ENCODE measurements around the gene MSANTD3.
A peak's percentile ranks its signal among the peaks of the same experiment; 100 is the strongest.
"Not testable (repeated sequence)": the region's sequence is repeated elsewhere in the genome, so short reads cannot be mapped to it uniquely, and the experiment has no call there.

The MSANTD3 gene

DNA sequence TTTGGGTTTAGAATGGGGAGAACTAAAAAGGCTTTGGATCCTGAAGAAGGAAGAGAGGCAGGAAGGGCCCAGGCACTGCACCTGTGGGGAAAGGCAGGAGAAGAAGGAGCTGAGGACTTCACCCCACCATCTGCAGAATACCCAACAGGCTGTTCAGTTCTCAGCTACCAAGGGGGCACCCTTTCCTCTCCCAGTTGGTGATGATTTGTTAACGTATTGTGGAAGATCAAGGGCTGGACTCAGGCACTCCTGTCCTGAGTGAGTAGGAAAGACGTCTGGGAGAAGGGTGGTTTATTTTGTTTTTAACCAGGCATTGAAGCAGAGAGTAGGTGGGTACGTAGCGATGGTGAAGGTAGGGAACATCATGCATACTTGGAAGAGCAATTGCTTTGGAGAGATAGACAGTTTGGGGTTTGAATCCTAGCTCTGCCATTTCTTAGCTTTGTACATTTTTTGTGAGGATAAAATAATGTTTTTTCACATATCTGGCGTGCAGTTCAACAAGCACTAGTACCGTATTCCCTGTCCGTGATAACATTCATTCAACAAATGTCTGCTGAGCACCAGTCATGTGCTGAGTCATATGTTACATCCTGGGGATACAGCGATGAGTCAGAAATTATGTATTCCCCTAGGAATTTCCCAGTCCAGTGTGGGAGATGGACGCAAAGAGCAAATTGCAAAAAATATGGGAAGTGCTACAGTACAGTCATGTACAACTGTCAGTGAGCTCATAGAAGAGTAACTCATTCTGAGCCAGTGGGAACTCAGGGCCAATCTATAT lies 2.1 kb downstream of the MSANTD3 start:
- no peak for DNase-seq (ENCODE audit: low read depth, low spot score)

DNA sequence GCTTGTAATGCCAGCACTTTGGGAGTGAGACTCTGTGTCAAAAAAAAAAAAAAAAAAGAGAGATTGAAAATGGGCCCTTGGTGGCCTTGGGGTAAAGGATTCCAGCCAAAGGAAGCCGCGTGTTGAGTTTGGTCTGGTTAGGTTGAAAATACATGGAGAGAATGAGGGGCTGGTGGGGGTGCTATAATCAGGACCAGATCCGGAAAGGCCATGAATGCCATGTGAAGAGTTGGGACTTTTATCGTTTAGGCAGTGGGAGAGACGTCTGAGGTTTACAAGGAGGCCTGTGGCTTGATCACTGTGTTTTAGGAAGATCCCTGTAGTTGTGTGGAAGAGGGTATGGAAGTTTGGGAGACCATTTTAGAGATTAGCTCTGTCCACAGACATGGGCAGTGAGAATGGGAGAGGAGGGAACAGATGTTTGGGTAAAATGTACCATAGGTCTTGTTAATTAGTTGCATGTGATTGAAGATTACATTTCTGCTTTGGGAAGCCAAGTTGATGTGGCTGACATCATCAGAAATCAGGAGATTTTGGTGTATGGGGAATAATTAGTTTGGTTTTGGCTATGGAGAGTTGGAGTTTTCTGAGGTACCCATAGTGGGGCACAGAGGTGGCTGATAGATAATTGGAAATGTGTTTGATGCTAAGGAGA lies 3.5 kb downstream of the MSANTD3 start:
- no peak for DNase-seq (ENCODE audit: low read depth, low spot score)

DNA sequence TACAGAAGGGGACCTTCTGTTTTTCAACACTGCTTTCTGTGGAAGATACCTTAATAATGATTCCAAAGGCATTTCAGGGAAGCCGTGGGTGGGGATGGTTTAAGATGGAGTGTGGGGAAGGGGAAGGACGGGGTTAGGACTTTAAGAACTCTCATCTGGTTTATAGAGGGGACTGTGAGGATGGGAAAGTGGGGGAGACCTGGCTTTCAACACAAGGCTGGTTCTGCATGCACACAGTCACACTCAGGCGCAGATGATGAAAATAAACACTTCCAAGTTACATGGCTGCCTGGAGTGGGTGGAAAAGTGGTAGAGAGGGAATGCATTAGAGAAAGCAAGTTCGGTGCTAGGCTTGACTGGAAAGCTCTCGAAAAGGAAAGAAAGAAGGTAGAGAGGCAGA lies 4.9 kb downstream of the MSANTD3 start:
- DNase-seq (ENCODE audit: low read depth, low spot score), result no peak

DNA sequence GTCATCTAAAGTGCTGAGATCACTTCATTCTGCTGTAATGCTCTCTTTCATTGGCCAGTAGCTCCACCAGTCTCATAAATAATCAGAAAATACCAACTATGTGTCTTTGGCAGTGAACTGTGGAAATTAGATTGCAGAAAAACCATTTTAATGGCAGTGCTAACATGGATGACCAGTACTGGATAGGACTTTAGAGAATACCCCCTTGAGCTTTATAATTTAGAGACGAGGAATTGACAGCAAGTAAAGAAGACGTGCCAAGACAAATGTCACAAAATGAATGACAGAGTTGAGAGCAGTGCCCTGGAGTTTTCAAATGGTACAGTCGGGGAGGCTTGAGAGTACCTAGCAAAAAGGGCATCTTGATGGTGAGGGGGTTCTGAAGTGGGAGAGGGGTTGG lies 5.8 kb downstream of the MSANTD3 start:
- no peak for DNase-seq (ENCODE audit: low read depth, low spot score)

DNA sequence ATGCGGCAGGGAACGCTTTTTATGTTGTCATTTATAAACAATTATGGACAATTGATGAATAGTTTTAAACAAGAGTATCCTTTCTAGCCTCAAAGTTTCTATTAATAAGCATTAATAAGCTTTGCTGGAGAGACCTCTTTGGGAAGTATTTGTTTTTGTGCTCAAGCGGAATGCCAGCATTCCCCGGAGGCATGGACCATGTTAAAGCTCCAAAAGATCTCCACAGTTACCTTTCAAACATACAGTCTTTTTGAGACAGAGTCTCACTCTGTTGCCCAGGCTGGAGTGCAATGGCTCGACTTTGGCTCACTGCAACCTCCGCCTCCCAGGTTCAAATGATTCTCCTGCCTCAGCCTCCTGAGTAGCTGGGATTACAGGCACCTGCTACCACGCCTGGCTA lies 9.6 kb downstream of the MSANTD3 start:
- DNase-seq (ENCODE audit: low read depth, low spot score), result no peak

DNA sequence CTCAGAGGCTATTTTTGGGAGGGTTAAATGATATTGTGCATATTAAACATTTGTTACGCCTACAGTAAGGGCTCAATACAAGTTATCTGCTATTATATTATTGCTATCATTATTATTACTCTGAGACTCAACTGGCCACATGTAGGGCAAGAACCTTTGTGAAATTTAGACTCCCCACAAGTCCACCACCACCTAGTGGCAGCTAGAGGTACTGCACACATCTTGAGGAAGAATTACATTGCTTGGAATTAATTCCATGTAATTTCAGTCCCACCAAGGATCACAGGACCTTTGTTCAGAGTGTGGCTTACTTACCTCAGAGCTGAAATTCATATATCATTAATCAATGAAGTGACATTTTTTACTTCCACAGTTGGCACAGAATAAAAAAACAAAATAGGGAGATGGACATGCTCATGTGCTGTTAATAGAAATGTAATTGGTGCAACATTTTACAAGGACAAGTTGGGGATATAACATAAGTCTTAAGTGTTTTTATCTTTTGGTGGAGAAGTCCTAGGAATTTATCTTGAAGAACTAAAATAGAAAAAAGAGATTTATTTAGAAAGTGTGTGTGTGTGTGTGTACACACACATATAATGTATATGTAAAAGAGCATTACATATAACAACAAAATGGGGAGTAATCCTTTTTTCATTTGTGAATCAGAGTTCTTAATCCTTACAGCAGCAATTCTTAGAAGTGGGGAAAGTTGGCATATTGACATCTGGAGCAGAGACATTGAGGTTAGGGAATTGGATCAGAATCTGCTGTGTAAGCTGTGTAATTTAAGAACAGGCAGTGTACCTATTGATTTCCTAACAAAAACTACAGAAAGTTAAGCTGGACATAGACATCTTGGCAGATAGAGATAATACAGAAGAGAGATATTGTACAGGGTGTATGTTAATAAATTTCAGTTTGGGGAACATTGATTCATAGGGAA lies 11.2 kb downstream of the MSANTD3 start:
- DNase-seq (ENCODE audit: low read depth, low spot score), result peak; percentile 16

DNA sequence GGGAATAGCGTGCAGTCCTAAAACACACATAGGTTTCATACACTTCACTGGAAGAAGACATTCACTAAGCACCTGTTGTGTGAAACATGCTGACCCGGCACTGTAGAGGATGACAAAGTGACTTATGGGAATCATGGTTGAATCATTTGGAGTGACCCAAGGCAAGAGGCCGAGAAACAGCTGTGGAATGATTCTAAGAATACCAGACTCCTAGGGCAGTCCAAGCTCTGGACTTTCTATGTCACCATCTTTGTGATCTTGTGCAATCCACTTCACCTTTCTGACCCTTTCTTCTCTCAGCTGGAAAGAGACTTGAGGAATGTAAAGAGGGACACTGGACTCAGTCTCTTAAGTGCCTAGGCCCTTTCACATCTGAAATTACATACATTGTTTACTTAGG lies 13.1 kb downstream of the MSANTD3 start:
- DNase-seq (ENCODE audit: low read depth, low spot score), result no peak

DNA sequence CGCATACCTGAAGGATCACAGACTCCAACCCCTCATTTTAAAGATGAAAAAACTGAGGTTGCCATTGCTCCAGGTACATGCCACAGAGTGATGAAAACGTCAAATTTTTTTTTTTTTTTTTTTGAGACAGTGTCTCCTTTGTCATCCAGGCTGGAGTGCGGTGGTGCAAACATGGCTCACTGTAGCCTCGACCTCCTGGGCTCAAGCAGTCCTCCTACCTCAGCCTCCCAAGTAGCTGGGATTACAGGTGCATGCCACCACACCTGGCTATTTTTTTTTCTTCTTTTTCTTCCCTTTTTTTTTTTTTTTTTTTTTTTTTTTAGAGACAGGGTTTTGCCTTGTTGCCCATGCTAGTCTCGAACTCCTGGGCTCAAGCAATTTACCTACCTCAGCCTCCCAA lies 13.5 kb downstream of the MSANTD3 start:
- DNase-seq (ENCODE audit: low read depth, low spot score), result not testable (repeated sequence)

DNA sequence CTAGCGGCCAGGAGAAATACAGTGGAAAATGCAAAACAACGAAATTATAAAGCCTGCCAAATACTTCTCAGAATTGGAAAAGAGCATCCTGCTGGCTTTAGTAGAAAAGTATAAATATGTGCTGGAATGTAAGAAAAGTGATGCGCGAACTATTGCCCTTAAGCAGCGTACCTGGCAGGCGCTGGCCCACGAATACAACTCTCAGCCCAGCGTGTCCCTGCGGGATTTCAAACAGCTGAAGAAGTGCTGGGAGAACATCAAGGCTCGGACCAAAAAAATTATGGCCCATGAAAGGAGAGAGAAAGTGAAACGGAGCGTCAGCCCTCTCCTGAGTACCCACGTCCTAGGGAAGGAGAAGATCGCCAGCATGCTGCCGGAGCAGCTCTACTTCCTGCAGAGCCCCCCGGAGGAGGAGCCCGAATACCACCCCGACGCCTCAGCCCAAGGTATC lies 15.0 kb downstream of the MSANTD3 start:
- no peak for DNase-seq (ENCODE audit: low read depth, low spot score)

DNA sequence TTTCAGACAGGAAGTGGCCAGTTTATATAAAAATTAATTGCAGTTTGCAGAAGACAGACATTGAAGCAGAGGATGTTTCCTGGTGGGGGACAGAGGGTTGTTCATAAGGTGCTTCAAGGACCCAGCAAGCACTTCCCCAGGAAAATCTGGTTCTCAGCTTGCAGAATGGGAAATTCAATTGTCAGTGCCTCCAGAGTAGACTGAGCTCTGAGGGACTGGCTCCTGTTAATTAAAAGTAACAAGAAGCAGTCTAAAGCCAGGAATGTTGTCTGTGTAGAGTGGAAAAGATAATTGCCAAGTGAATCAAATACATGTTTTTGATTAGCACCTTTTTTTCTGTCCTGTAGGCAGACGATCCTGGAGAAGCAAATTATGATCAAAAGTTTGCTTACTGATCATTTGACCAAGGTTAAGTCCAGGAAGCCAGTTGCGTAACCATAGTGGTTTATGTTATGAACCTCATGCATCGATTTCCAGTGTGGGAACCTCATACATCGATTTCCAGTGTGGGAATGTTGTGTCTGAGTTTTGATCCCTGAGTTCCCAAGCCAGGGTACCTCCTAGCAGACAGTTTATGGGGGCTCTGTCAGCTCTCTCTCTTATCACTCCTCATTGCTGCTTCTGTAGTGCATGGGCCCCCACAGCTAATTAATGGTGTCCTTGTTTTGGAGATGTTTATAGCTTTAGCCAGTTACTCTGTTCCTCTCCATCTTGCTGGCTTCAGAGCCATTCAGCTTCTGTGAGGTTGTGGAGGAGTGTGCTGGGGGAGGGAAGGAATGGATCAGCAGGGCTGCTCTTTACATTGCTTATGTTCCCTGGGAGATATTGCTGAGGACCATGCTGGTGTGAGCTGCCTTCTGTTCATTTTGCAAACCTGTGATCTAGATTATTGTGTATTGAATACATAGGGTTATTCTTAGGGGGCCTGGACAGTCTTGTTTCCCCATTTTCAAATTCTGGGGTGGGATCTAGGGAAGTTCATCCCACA lies 17.1 kb downstream of the MSANTD3 start:
- no peak for DNase-seq (ENCODE audit: low read depth, low spot score)

DNA sequence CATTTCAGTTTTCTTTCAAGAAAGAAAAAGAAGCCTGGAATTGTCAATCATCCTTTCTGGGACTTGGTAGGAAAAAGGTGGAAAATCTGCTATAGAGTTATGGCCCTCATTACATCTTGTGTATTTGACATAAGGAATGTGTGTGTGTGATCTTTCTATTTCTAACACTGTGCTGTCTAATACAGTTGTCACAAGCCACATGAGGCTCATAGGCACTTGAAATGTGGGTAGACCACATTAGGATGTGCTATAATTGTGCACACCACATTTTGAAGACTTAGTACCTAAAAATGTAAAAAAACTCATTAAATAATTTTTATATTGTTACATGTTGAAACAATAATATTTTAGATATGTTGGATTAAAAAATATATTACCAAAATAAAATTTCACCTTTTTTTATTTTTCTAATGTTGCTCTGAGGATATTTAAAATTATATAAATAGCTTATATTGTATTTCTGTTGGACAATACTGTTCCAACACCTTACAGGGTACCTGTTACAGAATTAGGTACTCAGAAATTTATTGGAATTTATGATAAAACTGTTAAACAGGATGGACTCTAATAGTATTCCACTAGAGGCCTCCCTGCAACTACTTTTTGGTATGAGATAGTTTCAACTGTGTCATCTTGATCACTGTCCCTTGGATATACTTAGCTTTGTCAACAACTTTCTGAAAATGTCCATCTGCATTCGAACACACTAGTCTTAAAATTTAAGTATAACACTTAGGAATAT lies 18.4 kb downstream of the MSANTD3 start:
- DNase-seq (ENCODE audit: low read depth, low spot score), result no peak

DNA sequence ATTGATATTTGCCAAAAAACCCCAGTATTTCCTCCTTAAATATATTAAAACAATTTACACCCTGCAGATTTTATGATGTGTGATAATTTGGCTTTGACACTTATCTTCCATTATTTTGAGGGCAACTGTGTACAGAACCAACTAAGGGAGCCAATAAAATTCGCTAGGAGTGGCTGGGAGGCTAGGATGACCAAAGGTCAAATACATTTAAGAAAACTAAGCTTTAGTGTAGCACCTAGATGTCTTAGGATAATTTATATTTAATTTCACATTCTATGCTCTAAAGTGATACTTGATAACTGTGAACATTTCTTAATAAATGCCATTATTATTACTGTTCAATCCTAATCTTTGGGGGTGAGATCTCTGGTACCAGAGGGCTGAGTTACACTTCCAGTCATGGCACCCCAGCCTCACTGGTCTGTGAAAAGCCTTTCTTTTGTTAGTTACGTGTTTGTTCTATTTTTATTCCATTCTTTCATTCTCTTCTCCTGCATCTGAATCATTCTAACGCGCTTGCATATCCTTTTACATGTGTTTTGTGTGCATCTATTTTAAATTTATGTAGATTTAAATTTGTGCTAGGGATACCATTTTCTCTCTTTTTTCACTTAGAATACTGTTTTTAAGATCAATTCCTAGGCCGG lies 19.1 kb downstream of the MSANTD3 start:
- DNase-seq (ENCODE audit: low read depth, low spot score), result no peak

DNA sequence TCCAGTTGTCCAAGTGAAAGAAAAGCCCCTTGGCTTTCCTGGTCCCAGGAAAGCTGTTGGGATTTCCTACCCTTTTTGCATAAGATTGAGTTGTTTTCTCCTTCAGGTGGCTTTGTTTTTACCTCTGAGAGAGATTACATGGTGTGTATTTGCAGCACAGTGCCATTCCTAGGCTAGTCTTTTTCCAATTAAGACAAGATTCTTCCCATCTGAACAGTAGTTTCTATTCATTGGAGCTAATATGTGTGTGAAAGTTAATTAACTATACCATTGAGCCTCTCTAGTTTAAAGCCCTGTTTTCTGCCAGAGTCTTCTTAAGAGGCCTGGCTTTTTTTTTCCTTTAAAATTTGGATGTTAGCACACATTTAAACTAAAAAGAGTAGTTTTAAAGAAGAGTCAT lies 20.1 kb downstream of the MSANTD3 start:
- DNase-seq (ENCODE audit: low read depth, low spot score), result no peak

DNA sequence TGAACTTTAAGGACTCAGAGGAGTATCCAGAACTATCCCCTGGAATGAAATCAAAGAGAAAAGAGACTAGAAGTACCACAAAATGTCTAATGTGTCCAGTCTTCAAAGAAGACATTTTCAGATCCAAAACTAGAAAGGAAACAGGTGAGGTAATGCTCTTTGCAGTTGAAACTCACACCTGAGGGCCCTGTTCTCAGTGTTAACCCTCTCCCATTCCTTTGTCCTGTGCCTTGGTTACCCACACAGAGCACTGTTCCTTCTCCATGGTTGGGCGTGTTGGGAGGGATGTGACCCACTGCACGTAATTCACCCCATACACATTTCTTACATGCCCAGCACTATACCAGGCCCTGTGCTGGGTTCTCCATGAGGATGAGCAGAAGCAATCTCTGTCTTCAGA lies 21.3 kb downstream of the MSANTD3 start:
- no peak for DNase-seq (ENCODE audit: low read depth, low spot score)

DNA sequence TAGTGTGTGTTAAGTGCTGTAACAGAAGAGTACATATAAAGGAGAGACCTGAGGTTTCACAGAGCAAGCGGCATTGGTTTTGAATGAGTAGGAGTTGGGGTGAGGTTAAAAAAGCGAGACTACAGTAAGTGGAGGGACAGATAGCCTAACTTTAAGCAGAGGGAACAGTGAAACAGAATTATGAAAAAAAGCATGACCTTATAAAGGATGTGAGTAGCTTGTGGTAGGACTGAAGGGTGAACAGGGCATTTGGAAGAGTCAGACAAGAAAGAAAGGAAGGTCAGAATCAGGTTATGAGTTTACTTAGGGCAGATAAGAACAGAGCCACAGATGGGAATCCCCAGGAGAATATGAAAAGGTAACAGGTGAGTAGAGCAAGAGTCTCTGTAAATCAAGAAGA lies 22.5 kb downstream of the MSANTD3 start:
- no peak for DNase-seq (ENCODE audit: low read depth, low spot score)

DNA sequence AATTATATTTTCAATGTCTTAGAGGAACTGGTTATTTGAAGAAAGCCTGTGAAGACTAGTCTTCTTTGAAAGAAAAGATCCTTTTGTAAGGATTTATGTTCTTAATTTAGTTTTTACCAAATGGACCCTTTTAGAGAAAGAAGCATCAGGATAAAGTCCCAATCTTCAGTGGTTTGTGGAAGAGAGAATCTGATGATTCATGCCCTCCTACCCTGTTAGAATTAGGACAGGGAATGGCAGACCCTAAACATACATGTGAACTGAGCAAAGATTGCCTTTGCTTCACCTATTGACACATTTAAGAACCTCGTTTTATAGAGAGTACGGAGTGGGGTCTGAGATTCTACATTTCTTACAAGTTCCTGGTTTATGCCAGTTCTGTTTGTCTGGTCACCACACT lies 26.0 kb downstream of the MSANTD3 start:
- no peak for DNase-seq (ENCODE audit: low read depth, low spot score)

DNA sequence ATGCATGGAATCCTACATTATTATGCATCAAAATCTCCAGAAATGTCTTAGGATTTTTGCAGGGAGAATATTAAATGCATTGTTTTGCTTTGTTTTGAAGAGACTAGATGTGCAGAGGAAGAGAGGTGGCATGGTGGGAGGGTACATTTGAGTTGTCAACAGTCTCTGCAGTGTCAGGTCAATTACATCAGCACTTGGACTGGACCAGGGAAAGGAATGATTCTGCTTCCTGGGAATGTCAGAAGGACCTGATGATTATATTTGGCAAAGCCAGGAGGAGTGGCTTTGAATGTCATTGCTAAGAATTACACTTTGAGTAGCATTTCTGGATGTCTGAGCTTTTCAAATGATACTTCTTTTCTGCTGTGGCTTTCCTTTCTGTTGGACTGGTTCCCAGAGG lies 28.5 kb downstream of the MSANTD3 start:
- DNase-seq (ENCODE audit: low read depth, low spot score), result no peak

DNA sequence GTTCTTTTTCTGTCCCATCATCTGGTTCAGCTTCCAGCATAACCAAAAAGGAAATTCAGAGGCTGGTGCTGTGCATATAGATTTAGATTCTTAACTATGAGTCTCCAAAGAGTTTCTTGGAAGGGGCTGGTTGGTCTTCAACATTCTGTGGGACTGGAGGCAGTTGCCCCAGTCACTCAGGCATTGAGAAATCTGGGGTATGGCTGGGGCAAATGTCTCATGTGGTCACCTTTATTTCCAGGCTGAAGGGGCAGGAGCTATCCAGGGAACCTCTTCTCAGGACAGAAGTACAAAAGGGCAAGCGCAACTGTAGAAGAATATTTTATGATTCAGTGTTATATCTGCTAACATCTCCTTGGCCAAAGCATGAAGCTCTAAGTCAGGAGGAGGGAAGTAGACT lies 30.6 kb downstream of the MSANTD3 start:
- no peak for DNase-seq (ENCODE audit: low read depth, low spot score)

DNA sequence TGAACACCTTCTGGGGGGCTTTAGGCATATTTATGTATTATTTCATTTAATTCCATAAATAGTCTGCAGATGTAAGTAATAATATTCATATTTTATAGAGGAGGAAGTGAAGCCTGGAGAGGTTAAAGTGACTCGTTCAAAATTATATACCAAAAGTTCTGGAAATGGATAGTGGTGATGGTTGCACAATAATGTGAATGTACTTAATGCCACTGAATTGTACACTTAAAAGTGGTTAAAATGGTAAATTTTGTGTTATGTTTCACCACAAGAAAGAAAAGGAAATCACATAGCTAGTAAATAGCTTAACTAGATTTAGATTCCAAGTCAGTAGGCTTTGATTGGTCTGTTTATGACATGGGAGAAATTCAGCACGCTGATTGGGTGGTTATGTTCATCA lies 33.0 kb downstream of the MSANTD3 start:
- no peak for DNase-seq (ENCODE audit: low read depth, low spot score)

DNA sequence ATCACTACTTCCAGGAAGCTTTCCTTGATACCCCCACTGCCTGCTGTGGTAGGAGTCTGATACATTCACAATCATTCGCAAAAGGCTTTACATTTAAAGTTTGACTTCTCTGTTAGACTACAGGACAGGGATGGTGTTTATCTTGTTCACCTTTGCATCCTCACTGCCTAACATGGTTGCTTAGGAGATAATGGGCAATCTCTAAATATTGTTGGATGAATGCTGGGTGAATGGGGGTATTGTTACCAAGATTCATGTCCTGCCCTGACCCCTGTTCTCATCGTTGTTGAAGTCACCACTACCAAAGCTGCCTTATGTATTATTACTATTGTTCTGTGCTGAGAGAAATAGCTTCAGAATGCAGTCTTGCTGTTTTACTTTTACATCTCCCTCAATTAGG lies 38.3 kb downstream of the MSANTD3 start:
- no peak for DNase-seq (ENCODE audit: low read depth, low spot score)

Measured in activated naive CD8-positive, alpha-beta T cell treated with anti-CD3 and anti-CD28 coated beads, Interleukin-2, amount 50 U/mL, for 16 hours (primary cell).